GM18508 (cell line): ENCODE results near the gene SLC12A9.
"Not testable (repeated sequence)": the region's sequence is repeated elsewhere in the genome, so short reads cannot be mapped to it uniquely, and the experiment has no call there.

Experiments
- ATAC-seq: cut with Tn5 transposase; IDR thresholded peaks from one replicate; pipeline ENCODE4 v1.9.1; 2021; ENCODE audit warnings: moderate number of reproducible peaks; ENCODE audit not compliant: insufficient read depth, unreplicated experiment

Gene SLC12A9

GRCh38 chr7:100894860-100895700, 42.6 kb downstream of the SLC12A9 start:
- no peak for ATAC-seq

GRCh38 chr7:100895701-100895955, 43.1 kb downstream of the SLC12A9 start, which contains the start of gene ACHE:
ACHE (minus strand) TSS chr7:100895888; CDS start chr7:100894232, 1,656 bp downstream.
- ATAC-seq, result no peak

GRCh38 chr7:100895956-100896731, 43.6 kb downstream of the SLC12A9 start:
- ATAC-seq, result no peak

- ATAC-seq, result no peak
These were observed 44.5 kb downstream of the SLC12A9 start for GRCh38 chr7:100896732-100897608.

GRCh38 chr7:100897772-100898454, 45.4 kb downstream of the SLC12A9 start:
- ATAC-seq, result no peak

- no peak for ATAC-seq
These were observed 46.9 kb downstream of the SLC12A9 start for GRCh38 chr7:100899432-100899831.

- no peak for ATAC-seq
These were observed 48.5 kb downstream of the SLC12A9 start for GRCh38 chr7:100900978-100901377.

- ATAC-seq, result no peak
These were observed 49.4 kb downstream of the SLC12A9 start for GRCh38 chr7:100901921-100902332.

GRCh38 chr7:100902638-100903037, 50.1 kb downstream of the SLC12A9 start:
- no peak for ATAC-seq

GRCh38 chr7:100908512-100908911, 56.0 kb downstream of the SLC12A9 start:
- ATAC-seq, result no peak

GRCh38 chr7:100910443-100910842, 57.9 kb downstream of the SLC12A9 start:
- ATAC-seq, result not testable (repeated sequence)

GRCh38 chr7:100911484-100911883, 59.0 kb downstream of the SLC12A9 start:
- ATAC-seq, result no peak

GRCh38 chr7:100914208-100914878, 61.8 kb downstream of the SLC12A9 start:
- no peak for ATAC-seq

- ATAC-seq, result no peak
These were observed 62.5 kb downstream of the SLC12A9 start for GRCh38 chr7:100914879-100915447.
